Stimulated activated CD8-positive, alpha-beta memory T cell treated with anti-CD3 and anti-CD28 coated beads, Interleukin-12 subunit alpha, Interleukin-12 subunit beta, amount 100 ng/mL, for 4 hours (primary cell): ENCODE data around the gene MYBBP1A.
"Not testable (repeated sequence)": the region's sequence is repeated elsewhere in the genome, so short reads cannot be mapped to it uniquely, and the experiment has no call there.

ENCODE experiments used
- DNase-seq: peaks from one replicate; pipeline ENCODE4 v3.0.0-alpha.2; 2020; ENCODE audit warnings: low read depth

The MYBBP1A gene, protein sequence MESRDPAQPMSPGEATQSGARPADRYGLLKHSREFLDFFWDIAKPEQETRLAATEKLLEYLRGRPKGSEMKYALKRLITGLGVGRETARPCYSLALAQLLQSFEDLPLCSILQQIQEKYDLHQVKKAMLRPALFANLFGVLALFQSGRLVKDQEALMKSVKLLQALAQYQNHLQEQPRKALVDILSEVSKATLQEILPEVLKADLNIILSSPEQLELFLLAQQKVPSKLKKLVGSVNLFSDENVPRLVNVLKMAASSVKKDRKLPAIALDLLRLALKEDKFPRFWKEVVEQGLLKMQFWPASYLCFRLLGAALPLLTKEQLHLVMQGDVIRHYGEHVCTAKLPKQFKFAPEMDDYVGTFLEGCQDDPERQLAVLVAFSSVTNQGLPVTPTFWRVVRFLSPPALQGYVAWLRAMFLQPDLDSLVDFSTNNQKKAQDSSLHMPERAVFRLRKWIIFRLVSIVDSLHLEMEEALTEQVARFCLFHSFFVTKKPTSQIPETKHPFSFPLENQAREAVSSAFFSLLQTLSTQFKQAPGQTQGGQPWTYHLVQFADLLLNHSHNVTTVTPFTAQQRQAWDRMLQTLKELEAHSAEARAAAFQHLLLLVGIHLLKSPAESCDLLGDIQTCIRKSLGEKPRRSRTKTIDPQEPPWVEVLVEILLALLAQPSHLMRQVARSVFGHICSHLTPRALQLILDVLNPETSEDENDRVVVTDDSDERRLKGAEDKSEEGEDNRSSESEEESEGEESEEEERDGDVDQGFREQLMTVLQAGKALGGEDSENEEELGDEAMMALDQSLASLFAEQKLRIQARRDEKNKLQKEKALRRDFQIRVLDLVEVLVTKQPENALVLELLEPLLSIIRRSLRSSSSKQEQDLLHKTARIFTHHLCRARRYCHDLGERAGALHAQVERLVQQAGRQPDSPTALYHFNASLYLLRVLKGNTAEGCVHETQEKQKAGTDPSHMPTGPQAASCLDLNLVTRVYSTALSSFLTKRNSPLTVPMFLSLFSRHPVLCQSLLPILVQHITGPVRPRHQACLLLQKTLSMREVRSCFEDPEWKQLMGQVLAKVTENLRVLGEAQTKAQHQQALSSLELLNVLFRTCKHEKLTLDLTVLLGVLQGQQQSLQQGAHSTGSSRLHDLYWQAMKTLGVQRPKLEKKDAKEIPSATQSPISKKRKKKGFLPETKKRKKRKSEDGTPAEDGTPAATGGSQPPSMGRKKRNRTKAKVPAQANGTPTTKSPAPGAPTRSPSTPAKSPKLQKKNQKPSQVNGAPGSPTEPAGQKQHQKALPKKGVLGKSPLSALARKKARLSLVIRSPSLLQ (N-terminal part only)

DNA sequence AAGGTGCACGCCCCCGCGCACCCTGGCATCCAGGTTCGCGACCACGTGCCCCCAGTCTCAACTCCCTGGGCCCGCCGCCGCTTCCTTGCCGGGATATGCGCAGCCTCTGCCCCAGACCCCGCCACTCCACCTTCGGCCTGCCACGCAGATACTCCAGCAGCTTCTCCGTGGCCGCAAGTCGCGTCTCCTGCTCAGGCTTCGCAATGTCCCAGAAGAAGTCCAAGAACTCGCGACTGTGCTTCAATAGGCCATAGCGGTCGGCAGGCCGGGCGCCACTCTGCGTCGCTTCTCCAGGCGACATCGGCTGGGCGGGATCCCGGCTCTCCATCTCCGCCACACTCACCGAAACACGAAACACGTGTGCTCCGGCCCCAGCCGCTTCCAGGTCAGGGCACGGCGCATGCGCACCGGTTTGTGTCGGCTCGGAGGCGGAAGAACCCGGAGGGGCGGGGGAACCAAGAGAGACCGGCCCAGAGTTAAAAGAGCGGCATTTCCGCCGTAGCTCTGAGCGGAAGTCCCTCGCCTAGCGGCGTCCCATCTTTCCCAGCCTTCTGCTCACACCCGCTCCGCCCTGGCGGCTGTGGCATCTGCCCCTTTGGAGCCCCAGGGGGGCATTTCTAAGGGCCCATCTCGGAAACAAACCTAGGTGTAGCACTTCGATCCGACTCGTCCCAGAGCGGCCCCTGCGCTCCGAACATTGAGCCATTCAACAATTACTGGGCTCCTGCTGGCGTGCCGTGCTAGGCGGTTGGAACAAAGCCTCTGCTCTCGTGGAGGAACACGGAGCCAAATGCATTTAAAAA, at the start of gene MYBBP1A:
Gene MYBBP1A, minus strand, starts transcription at position 388 of the 803 bp plus-strand sequence. Its CDS starts 60 bp downstream, at position 328.
- peak; percentile 94 for DNase-seq

DNA sequence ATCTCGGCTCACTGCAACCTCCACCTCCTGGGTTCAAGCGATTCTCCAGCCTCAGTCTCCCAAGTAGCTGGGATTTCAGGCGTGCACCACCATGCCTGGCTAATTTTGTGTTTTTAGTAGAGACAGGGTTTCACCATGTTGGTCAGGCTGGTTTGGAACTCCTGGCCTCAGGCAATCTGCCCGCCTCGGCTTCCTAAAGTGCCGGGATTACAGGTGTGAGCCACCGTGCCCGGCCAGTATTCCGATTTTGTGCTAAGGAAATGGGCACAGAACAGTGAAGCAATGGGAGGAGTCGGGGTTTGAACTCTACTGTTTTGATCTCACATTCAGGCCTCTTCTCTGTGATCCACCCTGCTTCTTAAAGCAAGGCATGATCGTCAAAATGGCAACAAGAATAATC, 49.6 kb upstream of the MYBBP1A start:
- not testable (repeated sequence) for DNase-seq

DNA sequence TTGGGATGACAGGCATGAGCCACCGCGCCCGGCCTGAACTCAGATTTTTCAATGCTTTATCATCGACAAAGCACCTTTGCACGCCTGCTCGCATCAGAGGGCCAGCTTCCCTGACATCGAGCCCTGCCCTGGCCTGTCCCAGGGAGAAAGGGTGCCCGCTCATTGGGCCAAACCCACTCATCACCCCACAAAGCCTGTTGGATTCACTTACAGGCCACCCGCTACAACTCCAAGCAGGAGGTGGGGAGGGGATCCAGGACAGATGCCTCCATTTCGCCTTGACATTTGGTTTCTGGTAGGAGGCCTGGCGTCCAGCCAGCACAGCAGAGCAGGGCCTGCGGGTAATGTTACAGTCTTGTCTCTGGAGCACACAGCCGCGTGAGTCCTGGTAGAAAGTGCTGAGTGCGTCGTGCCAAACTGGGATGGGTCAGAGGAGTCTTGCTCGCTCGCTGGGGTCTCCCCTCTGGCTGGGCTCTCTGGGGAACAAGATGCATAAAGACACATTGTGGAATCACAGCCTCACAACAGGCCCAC, 49.0 kb upstream of the MYBBP1A start:
- DNase-seq, result no peak

DNA sequence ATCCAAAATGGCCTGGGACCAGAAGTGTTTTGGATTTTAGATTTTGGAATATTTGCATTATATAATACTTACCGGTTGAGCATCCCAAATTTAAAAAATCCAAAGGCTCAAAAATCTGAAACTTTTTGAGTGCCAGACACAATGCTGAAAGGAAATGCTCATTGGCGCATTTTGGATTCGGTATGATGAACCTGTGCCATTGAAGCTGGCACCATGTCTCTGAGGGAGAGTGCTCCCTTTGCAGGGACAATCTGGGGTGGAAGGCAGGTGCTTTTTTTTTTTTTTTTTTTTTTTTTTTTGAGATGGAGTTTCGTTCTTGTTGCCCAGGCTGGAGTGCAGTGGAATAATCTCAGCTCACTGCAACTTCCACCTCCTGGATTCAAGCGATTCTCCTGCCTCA, 46.9 kb upstream of the MYBBP1A start:
- DNase-seq, result no peak

DNA sequence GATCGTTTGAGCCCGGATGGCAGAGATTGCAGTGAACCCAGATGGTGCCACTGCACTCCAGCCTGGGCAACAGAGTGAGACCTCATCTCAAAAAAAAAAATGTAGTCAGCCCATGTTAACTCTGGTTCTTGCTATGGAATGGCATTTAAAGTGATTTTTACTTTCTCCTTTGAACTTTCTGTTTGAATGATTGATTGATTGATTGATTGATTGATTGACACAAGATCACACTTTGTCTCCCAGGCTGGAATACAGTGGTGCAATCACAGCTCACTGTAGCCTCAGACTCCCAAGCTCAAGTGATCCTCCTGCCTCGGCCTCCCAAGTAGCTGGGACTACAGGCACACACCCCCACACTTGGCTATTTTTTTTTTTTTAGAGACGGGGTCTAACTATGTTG, 46.1 kb upstream of the MYBBP1A start:
- DNase-seq, result no peak

DNA sequence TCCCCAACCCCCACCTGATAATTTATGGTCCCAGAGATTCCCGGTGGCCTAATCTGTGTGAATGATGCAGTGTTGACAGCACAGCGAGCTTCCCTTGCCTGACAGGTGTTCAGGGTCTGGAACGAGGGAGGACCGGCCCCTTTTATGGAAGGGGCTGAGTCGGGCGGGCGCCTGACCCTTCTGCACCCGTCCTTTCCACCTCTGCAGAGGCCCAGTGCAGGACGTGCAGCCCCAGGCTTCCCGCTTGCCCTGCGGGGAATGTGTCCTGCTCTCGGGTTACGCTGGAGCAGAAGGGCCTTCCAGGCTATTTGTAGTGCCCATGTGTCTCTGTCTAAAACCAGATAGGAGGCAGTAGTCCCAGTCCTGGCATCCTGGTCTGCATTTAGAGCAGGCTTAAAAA, 45.4 kb upstream of the MYBBP1A start:
- no peak for DNase-seq

DNA sequence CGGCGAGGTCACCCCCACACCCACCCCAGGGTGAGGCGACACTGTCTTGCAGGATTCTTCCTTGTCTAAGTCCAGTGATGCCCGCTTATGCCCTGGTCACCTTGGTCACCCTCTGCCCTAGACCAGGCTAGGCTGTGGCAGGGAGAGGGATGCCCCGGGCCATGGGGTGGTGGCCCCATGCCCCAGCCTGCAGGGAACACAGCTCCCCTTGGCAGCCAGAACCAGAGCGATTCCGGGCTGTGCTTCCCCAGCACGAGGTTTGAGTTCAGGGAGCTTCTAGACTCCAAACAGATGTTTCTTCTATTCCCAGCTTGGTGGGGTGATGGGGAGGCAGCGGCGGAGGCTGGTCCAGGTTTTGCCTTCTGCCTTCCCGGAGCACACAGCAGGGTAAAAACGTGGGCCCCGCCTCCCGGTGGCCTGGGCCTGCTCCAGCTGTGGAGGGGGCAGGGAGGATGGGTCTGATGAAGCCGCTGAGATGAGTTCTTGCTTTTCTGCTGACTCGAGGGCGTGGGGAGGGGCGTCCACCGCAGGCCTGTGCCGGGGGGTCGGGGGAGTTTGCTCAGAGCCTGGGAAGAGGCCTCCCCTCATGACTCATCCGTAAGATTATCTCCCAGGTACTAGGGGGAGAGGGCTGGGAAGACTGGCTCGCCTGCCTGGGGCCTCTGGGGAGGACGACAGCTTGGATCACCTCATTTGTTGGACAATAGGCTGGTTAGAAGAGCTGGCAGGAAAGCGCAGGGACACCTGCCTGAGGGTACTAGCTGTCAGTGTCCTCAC, 44.5 kb upstream of the MYBBP1A start:
- no peak for DNase-seq

DNA sequence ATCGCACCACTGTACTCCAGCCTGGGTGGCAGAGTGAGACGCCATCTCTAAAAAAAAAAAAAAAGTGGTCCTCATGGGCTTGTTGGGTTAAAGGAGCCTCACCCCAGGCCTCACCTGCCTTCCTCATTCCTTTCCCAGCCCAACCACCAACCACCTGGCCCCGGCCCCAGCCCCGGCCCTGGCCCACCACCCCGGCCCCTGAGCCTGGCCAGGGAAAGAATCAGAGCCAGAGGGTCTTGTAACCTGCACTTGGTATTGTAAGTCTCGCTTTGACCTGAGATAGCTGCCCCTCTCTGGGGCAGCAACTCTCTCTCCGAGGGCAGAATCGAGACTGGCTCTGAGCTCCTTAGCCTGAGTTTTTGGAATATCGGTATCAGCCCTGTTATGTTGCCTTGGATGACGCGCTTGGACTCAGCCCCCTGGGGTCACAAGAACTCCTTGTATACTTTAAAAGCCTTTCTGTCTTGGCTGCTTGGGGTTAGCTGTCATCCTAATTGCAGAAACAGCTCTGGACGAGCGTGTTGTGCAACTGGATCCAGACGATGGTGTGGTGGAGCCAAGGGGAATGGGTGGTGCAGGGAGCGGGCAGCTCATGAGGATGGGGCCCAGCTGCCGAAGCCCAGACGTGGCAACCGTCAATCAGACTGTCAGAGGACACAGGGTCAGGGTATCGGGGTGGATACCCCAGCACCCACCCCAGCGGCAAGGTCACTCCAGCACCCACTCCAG, 43.8 kb upstream of the MYBBP1A start:
- no peak for DNase-seq

DNA sequence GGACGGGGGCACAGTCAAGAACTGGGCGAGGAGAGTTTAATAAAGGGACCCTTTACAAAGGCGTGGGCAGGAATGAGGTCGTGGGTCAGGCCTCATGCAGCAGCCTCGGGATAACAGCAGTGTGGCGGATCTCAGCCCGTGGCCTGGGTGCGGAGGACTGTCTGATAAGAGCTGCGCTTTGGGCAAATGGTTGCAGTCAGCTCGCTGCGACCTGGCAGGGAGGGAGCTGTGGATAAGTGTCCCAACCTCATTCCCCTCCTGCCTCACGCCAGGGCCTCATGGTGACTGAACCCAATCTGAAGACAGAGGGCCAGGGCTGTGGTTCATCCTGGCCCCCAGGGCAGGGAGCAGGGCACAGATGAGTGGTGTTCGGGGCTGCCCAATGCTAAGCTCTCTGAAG, 42.8 kb upstream of the MYBBP1A start:
- DNase-seq, result no peak

DNA sequence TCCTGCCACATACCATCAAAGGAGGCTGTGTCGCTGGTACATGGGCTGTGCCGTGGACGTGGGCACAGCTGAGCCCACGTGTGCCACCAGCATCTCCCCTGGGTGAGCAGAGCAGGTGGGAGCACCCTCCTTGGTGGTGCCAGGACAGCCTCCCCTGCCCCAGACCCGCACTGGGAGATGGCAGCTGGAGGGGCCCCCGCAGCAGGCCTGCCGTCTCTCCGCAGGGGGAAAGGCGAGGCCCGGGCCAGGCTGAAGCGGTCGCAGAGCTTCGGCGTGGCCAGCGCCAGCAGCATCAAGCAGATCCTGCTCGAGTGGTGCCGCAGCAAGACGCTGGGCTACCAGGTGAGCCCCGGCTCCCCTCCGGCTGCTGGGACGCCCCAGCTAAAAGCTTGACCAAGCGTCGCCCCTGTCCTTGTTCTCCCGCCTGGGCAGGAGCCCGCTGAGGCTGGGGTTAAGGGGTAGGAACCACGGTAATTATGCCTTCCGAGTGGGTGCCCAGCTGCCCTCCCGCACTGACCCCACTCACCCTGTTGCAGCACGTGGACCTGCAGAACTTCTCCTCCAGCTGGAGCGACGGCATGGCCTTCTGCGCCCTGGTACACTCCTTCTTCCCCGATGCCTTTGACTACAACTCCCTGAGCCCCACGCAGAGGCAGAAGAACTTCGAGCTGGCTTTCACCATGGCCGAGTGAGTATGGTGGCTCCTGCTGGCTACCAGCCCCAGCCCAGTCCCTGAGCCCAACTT, 41.6 kb upstream of the MYBBP1A start:
- no peak for DNase-seq

DNA sequence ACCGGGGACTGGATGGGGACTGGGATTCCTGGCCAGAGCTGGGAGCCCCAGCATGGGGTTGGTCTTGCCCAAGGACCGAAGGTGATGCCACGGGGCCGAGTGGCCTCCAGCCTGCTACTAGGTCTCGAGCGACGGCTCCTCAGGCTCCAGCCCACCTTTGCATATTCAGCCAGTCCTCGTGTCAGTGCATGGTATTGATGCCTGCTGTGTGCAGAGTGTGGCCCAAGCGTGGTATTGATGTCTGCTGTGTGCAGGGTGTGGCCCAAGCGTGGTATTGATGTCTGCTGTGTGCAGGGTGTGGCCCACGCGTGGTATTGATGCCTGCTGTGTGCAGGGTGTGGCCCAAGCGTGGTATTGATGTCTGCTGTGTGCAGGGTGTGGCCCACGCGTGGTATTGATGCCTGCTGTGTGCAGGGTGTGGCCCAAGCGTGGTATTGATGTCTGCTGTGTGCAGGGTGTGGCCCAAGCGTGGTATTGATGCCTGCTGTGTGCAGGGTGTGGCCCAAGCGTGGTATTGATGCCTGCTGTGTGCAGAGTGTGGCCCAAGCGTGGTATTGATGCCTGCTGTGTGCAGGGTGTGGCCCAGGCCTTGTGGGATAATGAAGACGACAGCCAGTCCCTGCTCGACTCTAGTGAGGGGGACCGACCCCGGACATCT, 40.6 kb upstream of the MYBBP1A start:
- not testable (repeated sequence) for DNase-seq

DNA sequence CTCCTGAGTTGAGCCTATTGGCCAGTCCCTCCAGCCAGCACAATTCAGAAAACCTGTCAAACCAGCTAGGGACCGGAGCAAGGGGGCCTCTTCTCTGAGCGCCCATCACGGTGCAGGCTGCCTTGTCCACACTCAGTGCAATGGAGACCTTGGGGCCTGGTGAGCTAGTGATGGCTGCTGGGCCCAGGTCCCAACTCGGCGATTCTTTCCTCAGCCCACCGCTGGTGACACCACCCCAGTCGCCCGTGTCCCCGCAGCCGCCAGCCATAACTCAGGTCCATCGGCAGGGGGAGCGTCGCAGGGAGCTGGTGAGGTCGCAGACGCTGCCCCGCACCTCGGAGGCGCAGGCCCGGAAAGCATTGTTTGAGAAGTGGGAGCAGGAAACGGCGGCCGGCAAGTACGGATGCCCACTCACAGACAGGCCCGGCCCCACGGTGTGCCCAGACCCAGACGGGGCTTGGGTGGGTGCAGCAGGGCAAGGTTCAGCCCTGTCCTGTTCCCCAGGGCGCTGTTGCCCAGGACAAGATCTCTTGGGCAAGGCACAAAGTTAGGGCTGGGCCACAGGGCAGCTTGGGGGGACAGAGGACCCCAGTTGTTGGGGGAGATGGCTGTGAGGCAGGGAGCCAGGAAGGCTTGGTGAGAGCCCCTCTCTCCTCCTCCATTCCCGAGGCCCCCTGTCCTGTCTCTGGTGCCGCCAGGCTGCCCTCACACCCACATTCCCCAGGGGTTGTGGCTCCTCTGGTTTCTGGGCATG, 39.9 kb upstream of the MYBBP1A start:
- peak; percentile 13 for DNase-seq

DNA sequence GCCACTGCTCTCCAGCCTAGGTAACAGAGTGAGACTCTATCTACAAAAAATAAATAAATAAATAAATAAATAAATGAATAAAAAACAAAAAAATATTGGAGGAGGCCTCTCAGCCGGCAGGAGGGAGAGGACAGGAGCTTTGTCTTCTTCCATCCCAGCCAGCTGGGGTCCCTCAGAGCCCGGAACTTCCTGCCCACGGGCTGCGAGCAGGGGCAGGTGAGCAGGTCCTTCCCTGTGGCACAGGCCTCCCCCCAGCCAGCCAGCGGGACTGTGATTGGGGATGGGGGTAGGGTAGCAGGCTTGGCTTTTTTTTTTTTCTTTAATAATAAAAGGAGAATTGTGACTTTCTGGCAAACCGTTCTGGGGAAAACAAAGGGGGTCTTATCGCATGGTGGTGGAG, 39.2 kb upstream of the MYBBP1A start:
- no peak for DNase-seq

DNA sequence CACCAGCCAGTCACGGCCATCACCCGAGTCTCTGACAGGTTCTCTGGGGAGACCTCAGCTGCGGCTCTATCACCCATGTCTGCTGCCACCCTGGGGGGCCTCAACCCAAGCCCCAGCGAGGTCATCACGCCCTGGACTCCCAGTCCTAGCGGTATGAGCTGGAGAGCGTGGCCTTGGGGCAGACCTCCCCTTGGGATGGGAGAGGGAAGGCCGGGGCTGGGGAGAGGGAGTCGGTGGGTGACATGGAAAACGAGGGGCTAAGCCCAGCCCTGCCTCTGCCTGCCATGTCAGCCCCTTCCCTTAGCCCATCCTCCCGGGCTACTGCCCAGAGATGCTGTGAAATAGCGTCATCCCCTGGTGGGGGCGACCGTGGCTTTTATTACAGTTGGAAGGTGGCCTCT, 37.8 kb upstream of the MYBBP1A start:
- DNase-seq, result no peak

DNA sequence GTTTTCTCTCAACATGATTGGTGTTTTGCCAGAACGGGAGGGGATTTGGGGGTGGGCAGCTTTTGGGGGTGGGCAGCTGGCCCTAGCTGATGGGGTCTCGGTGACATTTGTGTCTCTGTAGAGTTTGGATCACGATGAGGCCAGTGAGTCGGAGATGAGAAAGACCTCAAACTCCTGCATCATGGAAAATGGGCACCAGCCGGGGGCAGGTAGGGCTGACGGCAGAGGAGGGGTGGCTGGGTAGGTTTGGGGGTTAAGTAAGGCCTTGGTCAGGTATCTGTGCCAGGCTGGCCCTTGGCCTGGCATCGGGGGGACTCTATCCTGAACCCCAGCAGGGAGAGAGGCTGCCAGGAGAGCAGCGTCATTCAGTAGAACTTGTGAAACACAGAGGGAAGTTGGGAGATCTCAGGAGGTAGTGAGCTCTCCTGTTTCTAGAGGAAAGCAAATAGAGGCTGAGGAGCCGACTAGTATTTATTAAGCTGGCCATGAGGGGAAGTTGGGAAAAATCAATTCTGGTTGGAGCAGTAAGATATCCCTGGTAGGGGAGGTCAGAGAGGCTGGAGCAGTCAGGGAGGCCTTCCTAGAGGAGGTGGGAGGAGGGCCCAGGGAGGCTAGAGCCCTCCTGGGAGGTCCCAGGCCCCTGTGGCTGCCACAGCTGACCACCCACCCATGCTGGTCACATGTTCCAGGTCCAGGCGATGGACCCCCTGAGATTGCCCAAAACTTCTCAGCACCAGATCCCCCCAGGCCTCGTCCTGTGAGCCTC, 37.2 kb upstream of the MYBBP1A start:
- DNase-seq, result no peak

DNA sequence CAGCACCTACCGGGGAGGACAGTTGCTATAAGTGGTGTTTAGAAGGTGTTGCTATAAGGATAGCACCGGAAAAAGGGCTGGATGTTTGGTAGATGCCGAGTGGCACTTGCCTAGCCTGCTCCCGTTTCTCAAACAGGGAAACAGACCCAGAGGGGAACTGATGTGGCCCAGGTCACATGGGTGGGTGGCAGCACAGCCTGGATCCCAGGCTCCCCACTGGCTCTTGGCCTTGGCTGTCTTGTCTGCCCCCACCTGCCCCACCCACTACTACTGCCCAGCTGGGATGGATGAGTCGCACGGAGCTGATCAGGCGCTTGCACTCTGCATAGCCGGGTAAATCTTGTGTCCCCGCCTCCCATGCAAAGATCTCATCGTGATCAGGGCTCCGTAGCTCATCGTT, 36.3 kb upstream of the MYBBP1A start:
- no peak for DNase-seq

DNA sequence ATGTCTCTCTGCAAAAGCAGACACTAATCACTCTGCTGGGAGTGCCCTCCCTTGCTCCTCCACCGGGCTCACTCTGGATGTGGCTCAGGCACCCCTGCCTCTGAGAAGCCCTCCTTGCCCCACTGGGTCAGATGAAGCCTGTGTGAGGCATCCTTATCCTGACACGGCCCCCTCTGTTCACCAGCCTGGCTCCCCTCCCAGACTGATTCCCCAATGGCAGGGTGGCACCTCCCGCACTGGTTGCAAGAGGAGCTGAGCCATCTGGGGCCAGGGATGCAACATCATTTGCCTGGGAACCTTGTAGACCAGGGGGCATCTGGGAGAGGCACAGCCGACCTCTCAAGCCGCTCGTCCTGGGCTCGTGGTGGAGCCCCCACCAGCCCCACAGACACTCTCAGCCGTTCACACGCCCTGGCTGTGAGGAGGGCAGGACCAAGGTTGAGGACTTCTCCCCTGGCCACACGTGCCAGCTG, 35.8 kb upstream of the MYBBP1A start:
- no peak for DNase-seq
